Middle frontal gyrus (tissue), 1 donor: Measurements from ENCODE around the gene UBE2S.

ENCODE experiments used
- DNase-seq: peaks from one replicate; pipeline ENCODE4 v3.0.0-alpha.2; 2015; ENCODE audit warnings: low spot score; ENCODE audit errors: extremely low spot score

UBE2S gene

GRCh38 chr19:55366790-55367189 is 40.8 kb downstream of the UBE2S start:
- no peak for DNase-seq

- DNase-seq = no peak
These were observed 41.6 kb downstream of the UBE2S start for GRCh38 chr19:55365964-55366363.

DNA sequence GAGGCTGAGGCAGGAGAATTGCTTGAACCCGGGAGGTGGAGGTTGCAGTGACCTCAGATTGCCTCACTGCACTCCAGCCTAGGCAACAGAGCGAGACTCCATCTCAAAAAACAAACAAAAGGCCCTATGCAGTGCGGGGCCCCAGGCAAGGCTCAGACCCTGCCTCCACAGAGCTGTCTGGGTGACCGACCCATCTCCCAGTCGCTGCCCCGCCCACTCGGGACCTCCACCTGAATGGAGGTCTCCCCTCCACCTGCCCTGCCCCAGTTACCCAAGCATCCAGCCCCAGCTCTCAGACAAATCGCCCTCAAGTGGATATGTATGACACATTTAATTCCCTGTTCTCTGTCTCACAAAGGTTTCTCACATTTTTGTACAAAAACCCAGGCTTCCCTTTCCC is 42.3 kb downstream of the UBE2S start:
- DNase-seq = no peak

GRCh38 chr19:55362990-55363716 is 44.4 kb downstream of the UBE2S start, which contains the start of gene GARIN5B:
Gene GARIN5B, minus strand, starts transcription at chr19:55363260. Its CDS starts 194 bp downstream, at chr19:55363066.
- DNase-seq = no peak

DNA sequence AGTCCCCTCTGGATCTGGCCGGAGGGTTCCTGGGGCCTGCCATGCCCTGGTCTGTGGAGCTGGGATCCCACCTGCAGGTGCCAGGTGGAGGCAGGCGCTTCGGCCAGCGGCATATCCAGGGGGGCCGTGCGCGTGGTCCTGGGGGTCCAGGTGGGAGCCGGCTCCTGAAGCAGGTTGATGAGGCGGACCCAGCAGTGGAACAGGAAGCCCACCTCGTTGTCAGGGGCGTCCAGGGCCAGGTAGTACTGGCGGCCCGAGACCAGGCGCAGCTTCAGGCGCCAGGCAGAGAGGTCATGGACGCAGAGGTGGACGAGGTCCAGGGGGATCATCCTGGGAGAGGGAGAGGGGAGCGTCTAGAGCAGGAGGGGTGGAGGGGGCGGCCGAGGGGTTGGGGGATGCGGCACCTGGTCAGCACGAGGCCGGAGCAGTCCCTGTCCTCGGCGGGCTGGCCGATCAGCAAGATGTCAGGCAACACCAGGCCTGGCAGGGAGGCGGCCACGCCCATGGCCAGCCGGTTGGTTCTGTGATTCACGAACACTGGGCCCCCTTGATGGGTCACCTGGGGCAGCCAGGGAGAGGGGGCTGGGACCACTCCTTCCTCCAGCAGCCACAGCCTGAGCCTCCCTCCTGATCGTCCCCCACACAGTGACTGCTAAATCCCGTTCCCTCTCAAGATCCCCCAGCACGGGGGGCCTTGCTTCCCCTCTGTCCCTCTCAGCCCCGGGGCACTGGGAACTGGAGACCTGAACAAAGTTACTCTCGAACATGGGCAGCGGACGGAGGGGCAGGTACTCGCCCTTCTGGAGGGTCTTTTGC is 45.2 kb downstream of the UBE2S start:
- DNase-seq = no peak

GRCh38 chr19:55360902-55361301 is 46.7 kb downstream of the UBE2S start:
- no peak for DNase-seq

DNA sequence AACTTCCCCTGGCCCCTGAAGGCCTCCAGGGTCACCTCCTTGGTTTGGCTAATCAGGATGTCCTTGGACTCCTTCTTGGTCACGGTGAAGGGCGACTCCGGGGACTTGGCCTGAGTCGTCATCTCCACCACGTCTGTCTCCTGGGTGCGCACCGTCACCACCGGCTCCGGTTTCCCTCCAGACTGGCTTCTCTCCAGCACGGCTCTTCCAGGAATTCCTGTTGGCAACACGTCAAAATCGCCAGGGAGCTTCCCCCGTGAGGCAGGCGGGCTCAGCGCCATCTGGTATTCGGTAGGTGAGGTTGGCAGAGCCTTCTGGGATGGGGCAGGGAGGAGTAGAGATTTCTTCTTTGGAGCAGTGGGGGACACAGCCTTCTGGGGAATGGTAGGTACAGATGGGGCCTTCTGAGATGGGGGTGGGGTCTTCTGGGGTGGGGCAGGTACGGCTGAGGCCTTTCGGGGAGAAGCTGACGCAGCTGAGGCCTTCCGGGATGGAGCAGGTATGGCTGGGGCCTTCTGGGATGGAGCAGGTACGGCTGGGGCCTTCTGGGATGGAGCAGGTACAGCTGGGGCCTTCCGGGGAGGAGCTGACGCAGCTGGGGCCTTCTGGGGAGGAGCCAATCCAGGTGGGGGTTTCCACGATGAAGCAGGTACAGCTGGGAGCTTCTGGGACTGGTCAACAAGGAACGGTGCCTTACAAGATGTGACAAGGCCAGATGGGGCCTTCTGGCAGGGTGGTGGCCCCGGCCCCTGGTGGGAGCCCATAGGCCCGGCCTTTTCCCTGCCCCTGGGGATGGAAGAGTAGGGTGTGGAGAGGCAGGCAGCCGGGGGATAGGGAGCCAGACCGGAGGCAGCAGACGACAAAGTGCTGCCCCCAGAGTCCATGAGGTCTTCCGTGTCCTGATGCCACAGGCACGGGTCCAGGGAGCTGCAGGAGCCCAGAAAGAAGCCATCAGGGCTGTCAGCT is 48.4 kb downstream of the UBE2S start:
- no peak for DNase-seq

GRCh38 chr19:55358493-55358892 is 49.1 kb downstream of the UBE2S start:
- no peak for DNase-seq

DNA sequence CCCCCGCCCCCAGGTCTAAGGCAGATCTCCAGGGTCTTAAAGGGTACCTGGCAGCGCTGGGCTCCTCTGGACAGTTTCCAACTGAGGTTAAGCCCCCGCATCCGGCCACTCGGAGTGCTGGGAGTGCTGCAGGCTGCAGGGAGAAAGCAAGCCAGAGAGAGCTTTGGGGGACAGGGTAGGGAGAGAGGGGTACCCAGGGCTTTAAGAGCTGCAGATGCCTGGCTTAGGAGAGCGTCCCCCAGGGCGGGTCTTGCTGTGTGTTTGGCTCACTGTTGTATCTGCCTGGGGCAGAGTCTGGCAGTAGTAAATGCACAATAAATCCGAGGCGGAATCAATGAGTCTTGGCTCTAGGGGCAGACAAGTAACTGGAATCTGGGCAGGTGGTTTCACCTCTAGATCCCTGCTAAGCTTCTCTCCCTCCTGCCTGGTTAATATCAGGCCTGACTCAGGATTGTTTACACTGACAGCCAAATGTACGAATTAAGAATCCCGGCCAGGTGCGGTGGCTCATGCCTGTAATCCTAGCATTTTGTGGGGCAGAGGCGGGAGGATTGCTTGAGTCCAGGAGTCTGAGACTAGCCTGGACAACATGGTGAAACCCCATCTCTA is 52.3 kb downstream of the UBE2S start:
- no peak for DNase-seq

GRCh38 chr19:55354698-55355212 is 52.8 kb downstream of the UBE2S start, which contains the start of gene COX6B2:
Gene COX6B2, minus strand, starts transcription at chr19:55354719. Its CDS starts 198 bp downstream, at chr19:55354521.
- no peak for DNase-seq

DNA sequence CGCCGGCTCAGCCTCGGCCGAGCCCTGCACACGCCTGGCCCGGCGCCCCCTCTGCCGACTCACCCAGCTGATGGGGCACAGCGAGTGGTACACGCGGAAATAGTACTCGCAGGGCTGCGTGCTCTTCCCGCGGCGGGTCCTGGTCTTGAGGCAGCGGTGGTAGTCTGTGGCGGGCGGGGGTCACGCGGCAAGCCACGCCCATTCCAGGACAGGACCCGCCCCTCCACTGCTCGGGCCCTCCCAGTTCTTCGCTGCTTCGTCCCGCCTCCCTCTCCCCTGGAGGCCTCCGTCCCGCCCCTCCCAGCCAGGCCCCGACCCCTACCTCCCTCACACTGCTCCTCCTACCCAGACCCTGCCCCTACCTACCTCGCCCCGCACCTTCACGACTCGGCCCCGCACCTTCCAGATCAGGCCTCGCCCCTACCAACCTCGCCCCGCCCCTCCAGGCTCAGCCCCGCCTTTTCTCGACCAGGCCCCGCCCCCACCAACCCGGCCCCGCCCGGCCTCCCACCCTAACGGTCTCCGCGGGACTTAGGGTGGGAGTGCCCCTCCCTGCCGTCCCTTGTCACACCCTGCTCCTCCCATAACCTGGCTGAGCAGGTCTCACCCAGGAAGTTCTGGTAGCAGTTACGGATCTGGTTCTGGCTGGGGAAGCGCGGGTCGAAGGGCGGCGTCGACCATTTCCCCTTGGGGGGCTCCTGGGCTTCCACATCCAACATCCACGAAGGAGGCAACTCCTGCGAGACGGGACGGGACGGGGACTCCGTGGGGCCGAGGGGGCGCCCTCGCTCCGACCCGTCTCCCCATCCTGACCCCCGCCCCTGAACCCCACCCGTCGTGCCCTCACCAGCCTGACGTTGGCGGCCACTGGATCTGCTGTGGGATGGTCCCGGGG is 53.5 kb downstream of the UBE2S start:
- DNase-seq = no peak

GRCh38 chr19:55353356-55353802 is 54.2 kb downstream of the UBE2S start:
- no peak for DNase-seq

- DNase-seq = no peak
These were observed 54.9 kb downstream of the UBE2S start for GRCh38 chr19:55352549-55353145.

GRCh38 chr19:55352040-55352439 is 55.5 kb downstream of the UBE2S start:
- no peak for DNase-seq

GRCh38 chr19:55350620-55351315 is 56.8 kb downstream of the UBE2S start:
- DNase-seq = no peak
